ENCODE results near the gene TAS2R40.

DNA sequence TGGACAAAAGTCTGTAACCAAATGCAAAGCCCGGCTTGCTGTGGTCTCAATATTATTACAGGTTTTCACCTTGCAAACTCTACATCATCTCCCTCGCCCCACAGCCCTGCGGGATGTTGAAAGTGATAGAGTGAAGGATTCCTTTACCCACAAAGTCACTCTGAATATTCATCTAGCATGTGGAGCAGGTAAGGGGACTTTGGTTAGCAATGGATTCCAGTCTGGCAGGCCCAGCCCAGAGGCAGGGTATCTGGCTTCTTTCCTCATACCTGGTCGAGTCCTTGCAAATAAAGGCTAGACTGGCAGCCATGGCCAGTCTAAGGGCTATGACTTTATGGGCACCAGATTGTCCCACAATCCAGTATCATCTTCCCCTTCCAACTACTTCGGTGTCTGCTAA is 3.2 kb downstream of the TAS2R40 start:
- TF ChIP-seq EP300 (conservative IDR thresholded peaks at IDR 0.05; ENCODE audit: poor library complexity, severe bottlenecking) = no peak
- TF ChIP-seq POLR2AphosphoS5 (IDR thresholded peaks at IDR 0.05) = no peak
- TF ChIP-seq, protein P1, sequence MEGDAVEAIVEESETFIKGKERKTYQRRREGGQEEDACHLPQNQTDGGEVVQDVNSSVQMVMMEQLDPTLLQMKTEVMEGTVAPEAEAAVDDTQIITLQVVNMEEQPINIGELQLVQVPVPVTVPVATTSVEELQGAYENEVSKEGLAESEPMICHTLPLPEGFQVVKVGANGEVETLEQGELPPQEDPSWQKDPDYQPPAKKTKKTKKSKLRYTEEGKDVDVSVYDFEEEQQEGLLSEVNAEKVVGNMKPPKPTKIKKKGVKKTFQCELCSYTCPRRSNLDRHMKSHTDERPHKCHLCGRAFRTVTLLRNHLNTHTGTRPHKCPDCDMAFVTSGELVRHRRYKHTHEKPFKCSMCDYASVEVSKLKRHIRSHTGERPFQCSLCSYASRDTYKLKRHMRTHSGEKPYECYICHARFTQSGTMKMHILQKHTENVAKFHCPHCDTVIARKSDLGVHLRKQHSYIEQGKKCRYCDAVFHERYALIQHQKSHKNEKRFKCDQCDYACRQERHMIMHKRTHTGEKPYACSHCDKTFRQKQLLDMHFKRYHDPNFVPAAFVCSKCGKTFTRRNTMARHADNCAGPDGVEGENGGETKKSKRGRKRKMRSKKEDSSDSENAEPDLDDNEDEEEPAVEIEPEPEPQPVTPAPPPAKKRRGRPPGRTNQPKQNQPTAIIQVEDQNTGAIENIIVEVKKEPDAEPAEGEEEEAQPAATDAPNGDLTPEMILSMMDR (IDR thresholded peaks at IDR 0.05; ENCODE audit: poor library complexity, severe bottlenecking) = no peak
- TF ChIP-seq RAD21 (conservative IDR thresholded peaks at IDR 0.05) = no peak
- TF ChIP-seq MXI1 (conservative IDR thresholded peaks at IDR 0.05; ENCODE audit: poor library complexity, severe bottlenecking) = no peak
